Cardiac atrium fibroblast (primary cell): Measurements from ENCODE around the gene ST8SIA3. TPM values are rescaled to one million over a fixed set of nuclear protein-coding genes. Genes with fewer than 3 reads are reported as not detected.

ENCODE experiments used
- total RNA-seq: library from RNA; depleted of rRNA; stranded (reverse); fragments of >200 nt; gene quantifications from 2 replicates; pipeline ENCODE4 v1.2.3, GENCODE V29; 2015

Gene ST8SIA3, protein sequence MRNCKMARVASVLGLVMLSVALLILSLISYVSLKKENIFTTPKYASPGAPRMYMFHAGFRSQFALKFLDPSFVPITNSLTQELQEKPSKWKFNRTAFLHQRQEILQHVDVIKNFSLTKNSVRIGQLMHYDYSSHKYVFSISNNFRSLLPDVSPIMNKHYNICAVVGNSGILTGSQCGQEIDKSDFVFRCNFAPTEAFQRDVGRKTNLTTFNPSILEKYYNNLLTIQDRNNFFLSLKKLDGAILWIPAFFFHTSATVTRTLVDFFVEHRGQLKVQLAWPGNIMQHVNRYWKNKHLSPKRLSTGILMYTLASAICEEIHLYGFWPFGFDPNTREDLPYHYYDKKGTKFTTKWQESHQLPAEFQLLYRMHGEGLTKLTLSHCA
- not detected in 2 replicates for total RNA-seq

DNA sequence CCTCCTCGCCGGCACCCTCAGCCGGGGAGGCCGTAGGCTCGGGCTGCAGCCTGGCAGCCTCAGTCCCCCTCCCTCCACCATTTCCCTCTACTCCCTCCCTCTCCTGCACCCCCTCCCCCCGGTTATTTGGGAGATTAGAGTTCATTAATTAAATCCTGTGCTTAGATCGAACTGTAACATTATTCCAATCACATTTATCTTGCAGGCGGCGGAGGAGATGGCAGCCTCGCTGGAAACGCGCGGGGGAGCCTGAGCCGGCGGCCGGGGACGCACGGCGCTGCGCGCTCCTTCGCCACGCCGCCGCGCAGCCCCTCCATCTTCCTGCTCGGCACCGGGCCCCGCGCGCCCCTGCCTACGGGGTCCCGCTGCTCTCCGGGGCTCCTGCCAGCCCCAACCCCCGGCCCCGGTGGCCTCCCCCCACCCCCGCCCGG lies at the start of gene ST8SIA3:
ST8SIA3 (plus strand) TSS at position 287 of the 431 bp plus-strand sequence. CDS start 290 bp downstream, outside the sequence.

Other genes starting within 250 kb of the ST8SIA3 start
- gene BOD1L2, start 205.5 kb upstream of the ST8SIA3 start, total RNA-seq = not detected in 2 replicates
- not detected in 2 replicates for gene ONECUT2, start 82.8 kb downstream of the ST8SIA3 start, total RNA-seq
- 33.4 and 48.3 TPM in 2 replicates for gene FECH, start 234.1 kb downstream of the ST8SIA3 start, total RNA-seq